Activated CD4-positive, alpha-beta T cell treated with anti-CD3 and anti-CD28 coated beads, Interleukin-2, amount 10 ng/mL, durations not matched to agents 24 days and 14 days (primary cell): ENCODE results near the gene PCSK2. TPM values are rescaled to one million over a fixed set of nuclear protein-coding genes. Genes with fewer than 3 reads are reported as not detected.

Experiments
- DNase-seq: peaks from one replicate; pipeline ENCODE4 v3.0.0; 2022
- H3K27ac Mint-ChIP-seq: one replicate; pipeline ENCODE4 v1.8.0; 2022; ENCODE audit warnings: mild to moderate bottlenecking, mixed read lengths
- H3K27me3 Mint-ChIP-seq: one replicate; pipeline ENCODE4 v1.8.0; 2022; ENCODE audit warnings: mixed read lengths
- H3K36me3 Mint-ChIP-seq: one replicate; pipeline ENCODE4 v1.8.0; 2022; ENCODE audit warnings: low read depth, mild to moderate bottlenecking, mixed read lengths
- H3K4me1 Mint-ChIP-seq: one replicate; pipeline ENCODE4 v1.8.0; 2021; ENCODE audit warnings: mixed read lengths
- H3K4me3 Mint-ChIP-seq: one replicate; pipeline ENCODE4 v1.8.0; 2022; ENCODE audit warnings: mild to moderate bottlenecking, moderate library complexity, mixed read lengths
- H3K9me3 Mint-ChIP-seq: one replicate; pipeline ENCODE4 v1.8.0; 2021; ENCODE audit warnings: mixed read lengths
- intact Hi-C: fragments of 100-400 bp; cut with micrococcal nuclease; formaldehyde crosslinking; loops from one replicate; pipeline ENCODE4 v1.15.1; 2023
- total RNA-seq: library from RNA; stranded (reverse); gene quantifications from 2 replicates; pipeline ENCODE4 v1.2.3, GENCODE V29; 2022

The PCSK2 gene
- total RNA-seq, 1 donor from 2014 or later, result not detected

DNA sequence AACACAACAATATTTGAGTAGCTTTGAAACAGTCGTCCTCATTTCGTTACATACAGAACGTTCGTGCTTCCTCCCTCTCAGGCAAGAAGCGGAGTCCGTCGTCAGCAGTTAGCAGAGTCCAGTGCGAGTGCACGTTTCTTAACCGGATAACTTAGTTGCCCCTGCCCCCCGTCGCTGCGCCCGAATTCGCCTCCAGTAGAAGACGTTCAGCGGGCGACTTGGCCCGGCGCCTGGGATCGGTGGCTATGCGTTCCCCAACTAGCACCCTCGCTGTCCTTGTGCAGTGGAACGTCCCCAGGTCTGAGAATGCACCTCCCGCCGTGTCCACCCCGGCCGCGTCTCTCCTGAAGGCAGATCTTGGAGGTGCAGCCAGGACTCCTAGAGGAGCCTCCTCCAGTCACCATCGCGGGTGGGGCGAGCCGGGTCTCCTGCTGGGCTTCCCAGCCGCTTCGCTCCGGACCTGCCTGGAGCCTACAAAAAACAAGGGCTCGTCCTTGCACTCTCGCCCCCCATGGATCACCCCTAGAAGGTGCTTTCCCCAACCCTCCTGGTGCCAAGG is 910 bp upstream of the PCSK2 start:
- peaks cover 45% of the 10 kb centered on the region for H3K27me3 Mint-ChIP-seq
- intact Hi-C loops, result no loop called here

GRCh38 chr20:17227219-17227575 is 357 bp downstream of the PCSK2 start:
- Mint-ChIP-seq H3K9me3 (peaks cover 8% of the 10 kb centered on the region), H3K27me3 (peaks cover 45% of the 10 kb centered on the region), H3K4me1 (peaks cover 4% of the 10 kb centered on the region), H3K4me3 (no peak overlapping the region), H3K27ac (no peak overlapping the region), H3K36me3 (peaks cover 1% of the 10 kb centered on the region)
- intact Hi-C loops, result no loop called here
- DNase-seq, result no peak

More for the DNA sequence above, 910 bp upstream of the PCSK2 start:
- H3K27ac Mint-ChIP-seq, result no peak overlapping the region
- H3K9me3 Mint-ChIP-seq, result peaks cover 8% of the 10 kb centered on the region
- peaks cover 4% of the 10 kb centered on the region for H3K4me1 Mint-ChIP-seq
- peaks cover 1% of the 10 kb centered on the region for H3K36me3 Mint-ChIP-seq
- DNase-seq, result no peak
- H3K4me3 Mint-ChIP-seq, result no peak overlapping the region

DNA sequence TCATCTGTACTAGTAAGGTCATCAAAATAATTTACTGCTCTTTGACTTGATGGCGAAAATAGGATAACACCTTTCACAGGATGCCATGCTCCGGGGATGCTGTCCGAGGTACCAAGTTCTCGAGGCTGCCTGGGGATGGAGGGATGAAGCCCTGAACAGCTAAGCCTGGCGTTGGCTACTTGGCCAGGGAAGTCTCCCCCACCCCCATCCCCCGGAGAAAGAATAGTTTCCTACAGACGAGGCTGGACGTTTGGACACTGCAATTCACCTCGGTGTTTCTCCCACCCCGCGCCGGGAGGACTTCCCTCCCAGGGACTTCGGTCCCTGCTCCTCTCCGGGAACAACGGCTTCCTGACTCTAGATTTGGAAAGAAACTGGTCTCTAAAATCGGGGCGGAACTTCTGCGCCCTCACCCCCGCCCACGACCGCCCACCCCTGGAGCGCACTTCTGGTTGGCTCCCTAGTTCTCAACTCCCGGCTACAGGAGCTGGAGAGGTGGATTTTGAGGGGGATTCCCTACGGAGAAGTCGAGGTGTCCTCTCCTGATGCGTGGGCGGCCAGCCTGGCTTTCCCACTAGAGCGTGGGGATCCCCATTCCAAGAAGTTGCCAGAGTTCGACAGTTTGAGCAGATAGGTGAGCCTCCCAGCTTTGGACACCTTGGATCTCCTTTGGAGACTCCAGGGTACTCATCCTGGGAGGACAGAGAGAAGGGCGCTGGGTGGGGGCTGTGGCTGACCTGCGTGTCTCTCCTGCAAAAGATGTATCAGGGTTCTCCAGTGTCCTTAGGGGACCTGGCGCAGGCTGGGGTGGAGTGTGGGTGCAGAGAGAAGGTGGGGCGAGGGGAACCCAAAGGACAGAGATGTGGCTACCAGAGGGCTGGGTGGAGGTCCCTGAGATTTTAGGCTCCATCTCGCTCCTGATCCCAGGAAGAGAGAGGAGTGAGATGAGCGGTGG is 1.1 kb downstream of the PCSK2 start:
- Mint-ChIP-seq H3K36me3 (peaks cover 1% of the 10 kb centered on the region), H3K27me3 (peaks cover 45% of the 10 kb centered on the region), H3K9me3 (peaks cover 8% of the 10 kb centered on the region), H3K4me1 (peaks cover 4% of the 10 kb centered on the region), H3K27ac (no peak overlapping the region), H3K4me3 (no peak overlapping the region)
- intact Hi-C loops, result no loop called here
- no peak for DNase-seq

DNA sequence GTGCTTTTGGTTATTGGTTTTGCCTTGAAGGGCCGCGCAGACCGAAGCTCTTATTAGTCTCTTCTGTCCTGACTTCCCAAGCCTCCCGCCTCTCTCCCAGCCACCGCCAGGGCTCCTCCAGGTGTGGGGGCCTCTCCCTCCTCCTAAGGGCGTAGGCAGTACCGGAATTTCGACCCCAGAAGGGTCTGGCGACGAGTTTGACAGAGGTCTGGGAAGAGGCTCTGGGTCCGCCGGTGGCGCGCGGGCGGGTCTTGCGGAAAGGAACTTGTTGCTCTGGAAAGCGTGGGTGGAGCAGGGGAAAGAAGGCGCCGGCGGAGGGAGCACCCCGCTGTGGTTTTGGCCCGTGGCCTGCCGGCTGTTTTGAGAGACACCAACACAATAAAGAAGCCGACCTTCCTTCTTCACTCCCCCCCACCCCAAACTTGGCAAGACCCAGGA is 1.8 kb downstream of the PCSK2 start:
- intact Hi-C loops, result no loop called here
- Mint-ChIP-seq H3K36me3 (peaks cover 1% of the 10 kb centered on the region), H3K27me3 (peaks cover 45% of the 10 kb centered on the region), H3K4me1 (peaks cover 4% of the 10 kb centered on the region), H3K4me3 (no peak overlapping the region), H3K27ac (no peak overlapping the region), H3K9me3 (peaks cover 8% of the 10 kb centered on the region)
- DNase-seq, result no peak

GRCh38 chr20:17229256-17229655 is 2.4 kb downstream of the PCSK2 start:
- Mint-ChIP-seq H3K36me3 (peaks cover 1% of the 10 kb centered on the region), H3K27me3 (peaks cover 44% of the 10 kb centered on the region), H3K4me3 (no peak overlapping the region), H3K4me1 (peaks cover 4% of the 10 kb centered on the region), H3K27ac (no peak overlapping the region), H3K9me3 (peaks cover 8% of the 10 kb centered on the region)
- DNase-seq, result no peak
- intact Hi-C loops, result no loop called here

- DNase-seq, result no peak
- no peaks in the 10 kb centered on the region for H3K9me3 Mint-ChIP-seq
- no peaks in the 10 kb centered on the region for H3K36me3 Mint-ChIP-seq
- H3K4me3 Mint-ChIP-seq, result no peak overlapping the region
- no peaks in the 10 kb centered on the region for H3K4me1 Mint-ChIP-seq
- intact Hi-C loops, result no loop called here
- no peak overlapping the region for H3K27ac Mint-ChIP-seq
- H3K27me3 Mint-ChIP-seq, result peaks cover 9% of the 10 kb centered on the region
These were observed 6.8 kb downstream of the PCSK2 start for GRCh38 chr20:17233626-17234025.

GRCh38 chr20:17236766-17237165 is 9.9 kb downstream of the PCSK2 start:
- H3K4me3 Mint-ChIP-seq, result no peak overlapping the region
- intact Hi-C loops, result no loop called here
- no peaks in the 10 kb centered on the region for H3K9me3 Mint-ChIP-seq
- H3K4me1 Mint-ChIP-seq, result no peaks in the 10 kb centered on the region
- no peak overlapping the region for H3K27ac Mint-ChIP-seq
- DNase-seq, result no peak
- no peaks in the 10 kb centered on the region for H3K27me3 Mint-ChIP-seq
- H3K36me3 Mint-ChIP-seq, result no peaks in the 10 kb centered on the region

GRCh38 chr20:17248224-17248623 is 21.4 kb downstream of the PCSK2 start:
- DNase-seq, result no peak
- Mint-ChIP-seq H3K9me3 (no peaks in the 10 kb centered on the region), H3K27ac (no peak overlapping the region), H3K36me3 (no peaks in the 10 kb centered on the region), H3K4me3 (no peak overlapping the region), H3K27me3 (no peaks in the 10 kb centered on the region), H3K4me1 (no peaks in the 10 kb centered on the region)
- intact Hi-C loops, result no loop called here

DNA sequence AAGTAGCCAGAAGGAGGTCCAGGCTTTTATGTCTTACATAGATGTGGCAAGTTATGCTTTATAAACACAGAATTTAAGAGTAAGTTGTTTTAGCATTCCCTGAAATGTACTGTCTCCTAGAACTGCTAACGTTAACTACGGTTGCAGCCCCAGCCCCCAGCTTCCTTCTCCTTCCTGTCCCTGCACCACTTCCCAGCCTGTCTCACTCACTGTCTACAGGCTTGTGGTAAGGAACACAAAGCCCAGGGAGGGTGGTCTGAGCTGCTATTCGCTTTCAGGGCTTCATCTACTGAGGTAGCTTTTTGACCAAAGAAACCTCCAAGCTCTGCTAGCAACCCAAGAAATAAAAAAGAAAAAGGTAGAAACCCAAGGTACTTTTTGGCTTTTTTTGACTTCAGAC is 35.9 kb downstream of the PCSK2 start:
- Mint-ChIP-seq H3K9me3 (no peaks in the 10 kb centered on the region), H3K27me3 (peaks cover 1% of the 10 kb centered on the region), H3K27ac (no peak overlapping the region), H3K4me1 (no peaks in the 10 kb centered on the region), H3K4me3 (no peak overlapping the region), H3K36me3 (no peaks in the 10 kb centered on the region)
- DNase-seq, result no peak
- intact Hi-C loops, result no loop called here

DNA sequence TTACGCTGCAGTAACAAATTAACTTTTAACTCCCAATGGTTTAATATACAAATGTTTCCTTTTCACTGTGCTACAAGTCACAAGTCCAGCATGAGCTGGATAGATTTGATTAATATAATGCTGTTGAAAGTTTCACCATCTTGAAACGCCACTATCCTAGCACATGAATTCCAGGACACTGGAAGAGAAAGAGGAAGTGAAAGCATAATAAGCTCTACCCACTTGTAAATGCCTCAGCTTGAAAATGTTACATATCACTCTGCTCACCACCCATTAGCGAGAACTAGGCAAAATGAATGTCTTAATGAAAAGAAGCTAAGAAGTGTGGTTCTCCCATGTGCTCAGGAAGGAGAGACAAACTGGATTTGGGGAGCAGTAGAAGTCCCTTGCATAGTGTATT is 46.9 kb downstream of the PCSK2 start:
- no peaks in the 10 kb centered on the region for H3K27me3 Mint-ChIP-seq
- intact Hi-C loops, result no loop called here
- no peaks in the 10 kb centered on the region for H3K36me3 Mint-ChIP-seq
- no peaks in the 10 kb centered on the region for H3K4me1 Mint-ChIP-seq
- DNase-seq, result no peak
- H3K4me3 Mint-ChIP-seq, result no peak overlapping the region
- H3K27ac Mint-ChIP-seq, result no peak overlapping the region
- H3K9me3 Mint-ChIP-seq, result no peaks in the 10 kb centered on the region

DNA sequence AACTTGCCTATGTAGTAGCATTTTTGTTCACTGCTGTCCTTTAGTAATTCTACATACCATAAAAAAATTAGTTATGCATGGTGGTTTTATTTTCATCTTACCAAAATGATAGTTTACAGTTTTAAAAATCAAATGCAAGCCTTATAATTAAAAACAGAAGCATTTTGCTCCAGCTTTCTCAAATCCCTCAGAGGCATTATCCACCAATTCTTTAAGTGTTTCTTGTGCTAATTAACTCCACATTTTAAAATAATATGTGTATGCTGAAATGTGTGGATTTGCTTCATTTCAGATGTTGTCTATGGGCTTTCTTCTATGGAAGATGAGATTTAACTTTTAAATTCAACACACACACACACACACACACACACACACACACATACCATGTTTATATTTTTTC is 49.3 kb downstream of the PCSK2 start:
- Mint-ChIP-seq H3K9me3 (no peaks in the 10 kb centered on the region), H3K36me3 (no peaks in the 10 kb centered on the region), H3K27ac (no peak overlapping the region), H3K4me3 (no peak overlapping the region), H3K27me3 (no peaks in the 10 kb centered on the region), H3K4me1 (no peaks in the 10 kb centered on the region)
- no peak for DNase-seq
- intact Hi-C loops, result no loop called here

- Mint-ChIP-seq H3K4me3 (no peak overlapping the region), H3K27ac (no peak overlapping the region), H3K36me3 (no peaks in the 10 kb centered on the region), H3K9me3 (no peaks in the 10 kb centered on the region), H3K27me3 (no peaks in the 10 kb centered on the region), H3K4me1 (no peaks in the 10 kb centered on the region)
- peak; percentile 61 for DNase-seq
- intact Hi-C loops, result no loop called here
These were observed 54.6 kb downstream of the PCSK2 start for GRCh38 chr20:17281478-17281877.

GRCh38 chr20:17282501-17282900 is 55.7 kb downstream of the PCSK2 start:
- intact Hi-C loops, result no loop called here
- Mint-ChIP-seq H3K36me3 (no peaks in the 10 kb centered on the region), H3K27ac (no peak overlapping the region), H3K27me3 (no peaks in the 10 kb centered on the region), H3K9me3 (no peaks in the 10 kb centered on the region), H3K4me1 (no peaks in the 10 kb centered on the region), H3K4me3 (no peak overlapping the region)
- no peak for DNase-seq

DNA sequence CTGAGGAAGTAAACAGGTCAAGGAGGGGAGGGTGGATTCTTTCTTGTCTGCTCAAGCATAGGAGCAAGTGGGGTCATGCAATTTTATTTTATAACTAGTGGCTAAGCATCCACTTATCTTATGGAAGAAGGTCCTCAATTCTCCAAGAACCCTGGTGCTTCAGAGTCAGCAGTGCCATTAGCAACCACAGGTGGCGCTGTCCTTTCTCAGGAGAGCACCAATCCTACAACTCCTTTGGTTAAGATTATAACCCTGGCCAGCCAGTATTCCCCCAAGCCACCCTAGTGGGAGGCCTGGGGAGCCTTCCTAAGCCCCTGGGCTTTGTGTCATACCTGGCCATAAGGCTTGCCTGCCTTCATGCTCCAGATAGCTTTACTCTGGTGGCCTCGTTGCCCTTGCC is 60.7 kb downstream of the PCSK2 start:
- no peak overlapping the region for H3K4me3 Mint-ChIP-seq
- H3K27me3 Mint-ChIP-seq, result no peaks in the 10 kb centered on the region
- no peaks in the 10 kb centered on the region for H3K9me3 Mint-ChIP-seq

More for the DNA sequence above, 60.7 kb downstream of the PCSK2 start:
- no peaks in the 10 kb centered on the region for H3K4me1 Mint-ChIP-seq
- H3K27ac Mint-ChIP-seq, result no peak overlapping the region
- DNase-seq, result no peak
- H3K36me3 Mint-ChIP-seq, result no peaks in the 10 kb centered on the region
- intact Hi-C loops, result no loop called here
